GM21723 (cell line): ENCODE data around the gene GNAL.
A peak's percentile ranks its signal among the peaks of the same experiment; 100 is the strongest.
"Not testable (repeated sequence)": the region's sequence is repeated elsewhere in the genome, so short reads cannot be mapped to it uniquely, and the experiment has no call there.

Source experiments
- ATAC-seq: cut with Tn5 transposase; IDR thresholded peaks from one replicate; pipeline ENCODE4 v1.9.1; 2021; ENCODE audit warnings: mild to moderate bottlenecking, moderate library complexity; ENCODE audit not compliant: unreplicated experiment

Gene GNAL

GRCh38 chr18:11688972-11689668 is at the start of gene GNAL:
GNAL (plus strand) TSS chr18:11689264; CDS start chr18:11689564, 300 bp downstream.
- ATAC-seq = peak; percentile 80

- not testable (repeated sequence) for ATAC-seq
Measured at GRCh38 chr18:11647310-11647709, 41.8 kb upstream of the GNAL start.

- ATAC-seq = not testable (repeated sequence)
Measured at GRCh38 chr18:11647804-11648203, 41.3 kb upstream of the GNAL start.

GRCh38 chr18:11649839-11650238 is 39.2 kb upstream of the GNAL start:
- no peak for ATAC-seq

- ATAC-seq = no peak
Measured at GRCh38 chr18:11651899-11652298, 37.2 kb upstream of the GNAL start.

- ATAC-seq = no peak
Measured at GRCh38 chr18:11653521-11653920, 35.5 kb upstream of the GNAL start.

- ATAC-seq = no peak
Measured at GRCh38 chr18:11654736-11655605, 34.1 kb upstream of the GNAL start.

- ATAC-seq = no peak
Measured at GRCh38 chr18:11655606-11655932, 33.5 kb upstream of the GNAL start.

GRCh38 chr18:11657152-11657551 is 31.9 kb upstream of the GNAL start:
- ATAC-seq = no peak

GRCh38 chr18:11657554-11657953 is 31.5 kb upstream of the GNAL start:
- no peak for ATAC-seq

GRCh38 chr18:11658019-11658418 is 31.0 kb upstream of the GNAL start:
- ATAC-seq = no peak

- no peak for ATAC-seq
Measured at GRCh38 chr18:11658989-11659388, 30.1 kb upstream of the GNAL start.

- no peak for ATAC-seq
Measured at GRCh38 chr18:11660691-11661090, 28.4 kb upstream of the GNAL start.

- no peak for ATAC-seq
Measured at GRCh38 chr18:11661430-11661829, 27.6 kb upstream of the GNAL start.

- ATAC-seq = no peak
Measured at GRCh38 chr18:11663439-11664029, 25.5 kb upstream of the GNAL start.

- ATAC-seq = no peak
Measured at GRCh38 chr18:11664286-11664685, 24.8 kb upstream of the GNAL start.

- no peak for ATAC-seq
Measured at GRCh38 chr18:11665146-11665545, 23.9 kb upstream of the GNAL start.

GRCh38 chr18:11665587-11665986 is 23.5 kb upstream of the GNAL start:
- ATAC-seq = no peak

- ATAC-seq = no peak
Measured at GRCh38 chr18:11666176-11666575, 22.9 kb upstream of the GNAL start.

GRCh38 chr18:11666831-11667230 is 22.2 kb upstream of the GNAL start:
- no peak for ATAC-seq

- no peak for ATAC-seq
Measured at GRCh38 chr18:11667578-11667977, 21.5 kb upstream of the GNAL start.
